Measurements from ENCODE around the gene PSEN1.

Gene PSEN1

DNA sequence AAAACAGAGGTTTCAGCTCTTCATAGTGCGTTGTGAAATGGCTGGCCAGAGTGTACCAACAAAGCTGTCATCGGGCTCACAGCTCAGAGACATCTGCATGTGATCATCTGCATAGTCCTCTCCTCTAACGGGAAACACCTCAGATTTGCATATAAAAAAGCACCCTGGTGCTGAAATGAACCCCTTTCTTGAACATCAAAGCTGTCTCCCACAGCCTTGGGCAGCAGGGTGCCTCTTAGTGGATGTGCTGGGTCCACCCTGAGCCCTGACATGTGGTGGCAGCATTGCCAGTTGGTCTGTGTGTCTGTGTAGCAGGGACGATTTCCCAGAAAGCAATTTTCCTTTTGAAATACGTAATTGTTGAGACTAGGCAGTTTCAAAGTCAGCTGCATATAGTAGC lies 86.7 kb downstream of the PSEN1 start:
- DNase-seq: no peak

DNA sequence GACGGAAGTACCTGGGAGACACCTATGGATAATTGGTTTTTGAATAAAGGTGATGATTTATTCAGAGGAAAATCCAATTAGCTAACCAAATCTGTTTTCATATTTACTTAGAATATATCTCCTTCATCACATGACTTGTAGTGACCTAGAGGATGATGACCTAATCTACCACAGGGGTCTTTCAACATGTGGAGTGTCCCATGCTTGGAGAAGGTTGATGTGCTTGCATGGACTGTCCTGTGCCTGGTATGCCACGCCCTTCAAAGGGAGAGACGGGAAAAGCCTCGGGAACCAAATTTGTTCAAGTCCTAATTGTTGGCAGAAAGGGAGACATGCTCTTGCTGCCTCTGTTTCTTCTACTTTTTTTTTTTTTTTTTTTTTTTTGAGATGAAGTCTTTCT lies 89.2 kb downstream of the PSEN1 start:
- DNase-seq: no peak

DNA sequence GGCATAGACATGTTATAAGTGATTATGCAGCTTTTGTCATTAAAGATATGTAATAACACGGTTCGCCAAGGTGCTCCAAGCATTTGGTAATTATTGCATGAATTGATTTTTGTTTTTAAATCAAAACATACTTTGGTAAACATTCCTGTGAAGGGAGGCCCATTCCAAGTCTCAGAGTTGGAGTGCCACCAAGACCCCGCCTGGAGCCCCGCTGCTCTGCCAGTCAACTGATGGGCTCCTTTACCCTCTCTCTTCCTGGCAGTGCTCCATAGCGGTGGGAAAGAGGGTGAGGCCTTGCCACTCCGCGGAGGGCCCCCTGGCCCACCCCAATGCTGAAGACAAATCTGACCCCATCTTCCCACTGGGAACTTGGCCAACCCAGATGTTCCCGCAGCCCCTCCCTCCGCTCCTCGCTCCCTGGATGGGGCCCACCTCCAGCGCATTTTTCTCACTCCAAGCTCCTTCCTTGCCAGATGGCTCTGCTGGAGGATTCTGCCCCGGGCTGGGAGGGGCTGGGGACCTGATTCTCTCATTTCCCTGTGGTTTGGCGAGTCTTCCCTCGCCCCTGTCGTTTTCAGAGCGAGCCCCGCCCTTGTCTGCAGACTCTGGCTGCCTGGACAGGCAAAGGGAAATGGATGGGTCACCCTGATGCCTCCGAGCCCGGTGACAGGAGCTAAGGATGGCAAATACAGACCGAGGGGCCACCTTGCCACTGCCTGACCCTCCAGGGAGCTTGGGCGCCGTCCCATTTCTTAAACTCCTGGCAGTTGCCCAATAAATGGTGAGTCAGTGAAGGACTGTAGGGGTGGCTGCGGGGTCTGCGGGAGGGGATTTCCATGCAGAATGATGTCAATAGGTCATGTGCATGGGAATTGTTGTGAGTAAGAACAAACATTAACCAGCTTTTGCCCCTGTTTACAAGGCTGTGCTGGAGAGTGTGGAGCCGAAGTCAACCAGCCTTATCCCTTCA lies 91.8 kb downstream of the PSEN1 start:
- peak; percentile 86 for DNase-seq

DNA sequence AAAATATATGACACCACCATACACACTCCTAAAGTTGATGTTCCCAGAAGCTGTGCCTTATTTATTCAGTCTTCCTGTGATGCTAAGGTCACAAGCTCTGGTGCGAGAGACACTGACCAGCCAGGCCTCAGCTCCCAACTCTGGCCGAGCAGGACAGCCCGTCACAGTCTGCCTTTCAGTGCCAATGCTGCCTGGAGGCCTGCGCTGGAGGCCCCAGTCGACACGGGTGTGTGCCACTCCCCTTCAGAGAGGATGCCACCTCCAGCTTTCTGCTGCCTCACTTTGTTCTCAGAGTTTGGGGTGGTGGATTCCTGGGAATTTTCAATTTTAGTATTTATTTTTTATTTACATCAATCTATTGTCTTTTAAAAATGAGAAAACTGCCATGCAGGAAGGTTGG lies 93.7 kb downstream of the PSEN1 start:
- DNase-seq: no peak

DNA sequence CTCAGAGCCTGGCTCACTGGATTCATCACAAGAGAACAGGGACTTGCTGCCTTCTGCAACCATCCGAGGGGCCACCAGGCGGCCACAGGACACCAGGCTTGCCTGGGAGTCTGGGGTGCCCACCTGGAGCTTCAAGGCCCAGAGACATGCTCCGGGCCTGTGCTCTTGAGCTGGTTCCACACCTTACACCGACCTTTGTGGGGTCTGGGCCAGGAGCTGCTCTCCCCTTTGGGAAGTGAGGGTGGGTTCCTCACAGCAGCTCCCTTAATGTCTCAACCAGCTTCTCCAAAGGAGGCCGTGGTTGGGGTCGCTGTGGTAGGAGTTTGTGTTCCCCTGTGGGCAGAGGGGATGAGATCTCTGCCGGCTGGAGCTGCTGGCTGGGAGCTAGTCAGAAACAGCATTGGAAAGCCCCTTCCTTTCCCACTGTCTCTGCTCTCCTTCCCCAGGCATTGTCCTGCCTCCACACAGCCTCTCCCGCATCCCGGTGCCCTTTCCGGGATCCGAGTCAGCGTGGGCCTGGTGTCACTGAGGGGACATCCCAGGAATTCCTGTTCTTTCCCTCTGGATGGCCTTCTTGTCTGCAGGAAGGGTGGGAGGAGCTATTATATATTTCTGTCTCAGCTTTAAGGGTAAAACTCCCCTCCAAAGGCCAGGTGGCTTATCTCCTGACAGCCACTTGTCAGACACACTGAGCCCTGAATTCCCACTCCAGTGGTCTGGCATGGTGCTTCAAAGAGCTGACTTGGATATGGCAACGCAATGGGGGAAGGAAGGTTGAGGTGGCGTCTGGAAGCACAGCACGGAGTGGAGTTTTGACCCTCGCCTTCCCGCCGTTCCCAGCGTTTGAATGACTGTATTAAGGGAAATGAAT lies 95.9 kb downstream of the PSEN1 start:
- no peak for DNase-seq

DNA sequence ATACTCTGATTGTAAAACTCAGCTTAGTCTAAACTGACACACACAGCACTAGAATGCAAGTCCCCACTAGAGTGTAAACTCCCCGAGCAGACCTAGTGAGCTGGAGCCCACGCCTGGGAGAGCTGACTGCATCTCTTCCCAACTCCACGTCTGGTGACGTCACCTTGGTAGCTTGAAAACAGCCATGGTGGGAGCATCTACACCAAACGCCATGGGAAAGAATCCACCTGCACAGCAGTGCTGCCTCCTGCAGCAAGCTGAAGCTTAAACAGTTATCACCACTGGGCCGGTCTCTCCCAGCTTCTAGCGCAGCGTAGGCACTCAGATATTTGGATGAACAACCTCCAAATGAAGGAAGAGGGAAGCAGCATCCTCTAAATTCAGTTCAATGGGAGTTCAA lies 96.7 kb downstream of the PSEN1 start:
- DNase-seq: no peak

DNA sequence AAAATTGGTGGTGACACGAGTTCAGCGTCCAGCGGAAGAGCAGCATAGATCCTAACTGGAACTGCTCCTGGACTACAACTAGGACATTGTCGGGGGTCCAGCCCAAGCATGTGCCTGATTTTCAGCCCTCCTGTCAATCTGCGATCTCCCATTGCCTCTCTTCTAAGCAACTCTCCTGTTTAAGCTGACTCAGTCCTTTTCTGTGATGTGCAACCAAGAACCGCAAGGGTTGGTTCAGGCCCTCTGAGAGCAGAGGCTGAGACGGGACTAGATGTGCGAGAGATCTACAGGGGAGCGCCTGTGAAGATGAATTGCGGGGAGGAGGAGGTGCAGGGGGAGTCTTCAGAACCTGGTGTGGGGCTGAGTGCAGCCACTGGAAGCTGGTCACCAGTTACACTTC lies 97.3 kb downstream of the PSEN1 start:
- no peak for DNase-seq

DNA sequence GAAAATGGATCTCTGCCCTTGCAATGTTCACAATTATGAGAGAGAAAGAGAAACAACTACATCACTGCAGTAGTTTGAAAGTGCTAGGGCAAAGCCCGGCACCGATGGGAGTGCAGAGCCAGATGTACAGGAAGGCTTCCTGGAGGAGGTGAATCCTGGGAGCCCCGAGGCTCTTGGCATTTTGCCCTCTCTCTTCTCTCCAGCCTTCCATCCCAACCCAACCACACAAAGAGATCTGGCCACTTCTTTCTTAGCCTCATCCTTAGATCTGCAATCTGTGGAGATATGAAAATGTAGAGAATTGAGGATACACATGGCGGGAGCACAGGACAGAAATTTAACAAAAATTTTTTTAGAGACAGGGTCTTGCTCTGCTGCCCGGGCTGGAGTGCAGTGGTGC lies 97.7 kb downstream of the PSEN1 start:
- no peak for DNase-seq

DNA sequence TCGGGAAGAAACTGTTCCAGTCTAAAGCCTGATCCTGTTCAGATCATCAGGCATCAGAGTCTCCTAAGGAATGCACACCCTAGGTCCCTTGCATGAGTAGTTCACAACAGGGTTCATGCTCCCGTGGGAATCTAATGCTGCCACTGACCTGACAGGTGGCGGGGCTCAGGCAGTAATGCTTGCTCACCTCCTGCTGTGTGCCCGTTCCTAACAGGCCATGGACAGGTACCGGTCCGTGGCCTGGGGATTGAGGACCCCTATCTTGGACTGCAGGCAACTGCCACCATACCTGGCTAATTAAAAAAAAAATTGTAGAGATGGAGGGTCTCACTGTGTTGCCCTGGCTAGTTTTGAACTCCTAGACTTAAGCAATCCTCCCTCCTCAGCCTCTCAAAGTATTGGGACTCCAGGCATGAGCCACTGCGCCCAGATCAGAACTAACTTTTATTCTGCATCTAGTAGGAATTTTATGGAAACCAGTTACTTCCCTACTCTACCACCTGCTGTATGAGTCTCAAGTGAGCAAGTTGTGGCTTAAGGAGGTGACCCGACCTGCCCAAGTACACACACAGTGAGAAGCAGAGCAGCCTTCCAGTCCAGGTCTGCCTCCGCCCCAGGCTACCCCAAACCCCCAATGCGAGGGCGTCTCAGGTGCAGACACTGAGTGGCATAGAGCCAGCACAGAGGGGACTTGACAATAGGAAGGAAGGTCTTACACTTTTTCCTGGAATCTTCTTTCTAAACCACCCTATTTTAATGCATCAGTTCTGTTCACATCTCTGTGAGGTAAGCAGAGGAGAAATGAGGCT lies 98.5 kb downstream of the PSEN1 start:
- DNase-seq: no peak

DNA sequence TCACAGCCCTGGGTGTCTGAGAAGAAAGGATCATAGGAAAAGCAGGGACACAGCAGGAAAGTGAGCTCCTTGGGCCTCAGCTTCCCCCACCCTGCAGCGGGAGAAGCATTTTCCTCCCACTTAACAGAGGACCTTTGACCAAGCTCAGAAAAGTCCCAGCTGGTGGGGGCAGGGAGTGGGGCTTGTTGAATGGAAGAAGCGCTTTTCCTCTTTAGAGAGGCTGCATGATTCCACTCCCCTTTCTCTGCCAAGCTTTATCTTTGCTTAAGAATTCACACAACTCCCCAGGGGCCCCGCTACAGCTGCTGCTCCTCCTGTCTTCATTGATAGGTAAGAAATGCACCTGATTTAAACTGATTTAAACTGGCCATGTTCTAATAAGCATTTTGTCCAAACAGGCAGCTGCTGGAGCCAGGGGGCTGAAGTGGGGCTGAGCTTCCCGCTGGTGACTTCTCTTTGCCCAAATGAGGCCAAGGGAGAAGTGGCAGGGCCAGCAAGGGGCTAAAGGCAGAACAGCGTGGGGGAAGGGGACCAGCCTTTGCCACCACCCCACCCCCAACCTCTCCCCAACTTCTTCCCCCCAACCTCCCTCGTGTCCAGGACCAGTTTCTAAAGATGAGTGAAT lies 99.3 kb downstream of the PSEN1 start:
- DNase-seq: peak; percentile 21

DNA sequence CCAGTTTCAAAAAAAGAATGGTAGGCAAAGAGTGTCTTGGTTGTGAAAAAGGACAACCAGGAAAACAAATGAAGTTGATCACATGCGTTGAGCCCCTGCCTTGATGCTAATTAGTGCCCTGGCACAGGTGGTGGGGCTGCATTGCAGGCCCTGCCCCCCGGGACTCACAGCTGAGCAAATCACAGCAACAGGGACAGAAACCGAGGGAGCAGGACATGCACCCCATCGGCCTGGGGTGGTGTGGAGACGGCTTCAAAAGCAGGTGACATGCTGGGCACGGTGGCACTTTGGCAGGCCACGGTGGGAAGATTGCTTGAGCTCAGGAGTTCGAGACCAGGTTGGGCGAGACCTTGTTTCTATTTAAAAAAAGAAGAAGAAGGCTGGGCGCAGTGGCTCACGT lies 99.8 kb downstream of the PSEN1 start:
- DNase-seq: no peak

DNA sequence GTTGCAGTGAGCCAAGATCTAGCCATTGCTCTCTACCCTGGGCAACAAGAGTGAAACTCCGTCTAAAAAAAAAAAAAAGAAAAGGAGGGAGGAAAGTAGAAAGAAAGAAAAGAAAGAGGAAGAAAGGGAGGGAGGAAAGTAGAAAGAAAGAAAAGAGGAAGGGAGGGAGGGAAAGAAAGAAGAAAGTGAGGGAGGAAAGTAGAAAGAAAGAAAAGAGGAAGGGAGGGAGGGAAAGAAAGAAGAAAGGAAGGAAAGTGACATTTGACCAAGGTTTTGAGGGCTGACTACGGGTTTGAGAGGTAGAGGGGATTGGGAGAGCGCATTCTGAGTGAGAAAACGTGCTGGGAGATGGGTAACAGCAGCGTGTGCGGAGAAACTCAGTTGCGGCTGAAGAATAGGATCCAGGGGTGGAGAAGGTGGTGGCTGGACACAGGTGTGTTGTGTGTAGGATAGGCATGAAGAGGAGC lies 100.5 kb downstream of the PSEN1 start:
- DNase-seq: no peak

DNA sequence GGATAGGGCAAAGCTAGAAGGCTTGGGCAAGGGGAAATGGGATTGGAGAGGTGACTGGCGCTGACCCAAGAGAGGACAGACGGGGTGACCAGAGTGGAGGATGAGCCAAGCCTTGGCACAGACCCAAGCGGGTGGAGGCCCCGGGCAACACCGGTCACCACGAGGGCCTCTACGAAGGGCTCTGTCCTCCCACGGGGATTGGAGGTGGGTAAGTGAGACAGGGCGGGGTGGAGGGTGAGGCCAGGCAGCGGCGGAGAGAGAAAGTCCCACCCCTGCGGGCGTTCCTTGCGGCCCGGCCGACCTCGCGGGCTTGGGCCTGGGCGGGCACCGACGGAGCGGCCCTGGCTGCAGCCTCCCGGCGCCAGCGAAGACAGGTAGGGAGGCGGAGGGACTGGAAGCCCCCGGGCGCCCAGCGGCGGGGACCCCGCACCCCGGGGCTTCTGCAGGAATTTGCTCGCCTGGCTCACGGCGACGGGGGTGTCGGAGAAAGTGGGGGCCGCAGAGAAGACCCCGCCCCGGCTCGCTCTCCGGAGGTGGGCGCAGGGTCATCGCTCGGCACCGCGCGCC lies 101.0 kb downstream of the PSEN1 start, which contains the start of gene PAPLN:
TSS of gene PAPLN (plus strand) at position 288 of the 567 bp plus-strand sequence. CDS start 2,273 bp downstream, outside the sequence.
- DNase-seq: no peak

DNA sequence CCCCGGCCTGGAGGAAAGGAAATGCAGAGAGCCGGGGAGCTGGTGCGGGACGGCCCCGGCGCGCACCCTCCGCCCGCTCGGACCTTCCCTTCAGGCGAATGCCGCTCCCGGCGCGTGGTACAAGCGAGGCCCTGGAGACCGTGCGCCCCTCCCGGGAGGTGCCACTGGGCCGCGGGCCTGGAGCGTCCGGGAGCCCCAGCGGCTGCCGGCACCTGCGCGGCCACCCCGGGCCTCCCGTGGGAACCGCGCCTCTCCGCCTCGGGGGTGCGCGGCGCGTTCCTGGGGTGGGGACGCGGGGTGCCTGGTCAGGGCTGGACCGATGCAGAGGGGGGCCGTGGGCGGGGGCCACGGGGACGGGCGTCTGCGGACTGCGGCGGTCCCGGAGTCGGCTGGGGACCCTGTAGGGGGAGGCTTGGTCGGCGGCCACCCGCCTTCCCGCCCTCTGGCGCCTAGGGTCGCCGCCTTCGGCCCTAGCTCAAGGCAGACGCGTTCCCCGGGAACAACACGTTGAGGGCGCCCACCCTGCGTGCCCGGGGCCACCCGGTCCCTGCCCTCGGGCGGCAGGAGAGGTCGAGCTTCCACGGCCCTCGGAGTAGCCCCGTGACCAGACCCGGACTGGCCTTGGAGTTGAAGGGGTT lies 101.6 kb downstream of the PSEN1 start:
- no peak for DNase-seq

DNA sequence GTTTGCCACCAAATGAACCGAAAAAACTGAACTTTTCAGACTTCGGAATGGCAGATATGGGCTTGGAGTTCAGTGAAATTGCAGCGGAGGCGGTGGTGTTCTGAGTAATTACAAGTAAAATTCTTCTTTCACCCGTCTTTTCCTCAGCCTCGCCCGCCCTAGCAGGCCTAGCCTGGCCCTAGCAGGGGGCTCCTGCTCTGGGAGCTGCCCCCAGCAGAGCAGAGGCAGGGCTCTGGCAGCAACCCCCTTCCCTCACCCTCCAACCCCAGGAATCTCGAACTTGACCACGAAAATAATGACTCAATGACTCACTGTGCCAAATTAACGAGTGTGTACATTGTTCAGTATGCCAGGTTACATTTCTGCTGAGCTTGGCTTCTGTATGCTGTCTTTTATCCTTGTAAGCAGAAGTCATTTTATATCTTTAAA lies 102.1 kb downstream of the PSEN1 start:
- DNase-seq: peak; percentile 88

DNA sequence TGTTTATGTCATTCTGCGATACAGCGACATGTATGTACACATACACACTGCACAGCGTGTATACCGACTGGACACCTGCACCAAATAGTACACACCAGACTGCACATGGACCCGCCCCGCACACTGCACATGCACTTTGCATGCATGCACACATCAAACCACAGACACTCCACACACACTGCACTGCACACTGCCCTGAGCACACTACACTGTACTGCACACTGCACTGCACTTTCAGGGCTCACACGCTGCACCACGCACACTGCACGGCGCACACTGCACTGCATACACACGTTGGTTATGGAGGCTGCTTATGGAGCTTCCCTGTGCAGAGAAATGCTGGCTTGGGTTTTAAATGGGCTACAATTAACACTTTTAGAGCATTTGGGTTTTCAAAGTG lies 102.6 kb downstream of the PSEN1 start:
- no peak for DNase-seq

DNA sequence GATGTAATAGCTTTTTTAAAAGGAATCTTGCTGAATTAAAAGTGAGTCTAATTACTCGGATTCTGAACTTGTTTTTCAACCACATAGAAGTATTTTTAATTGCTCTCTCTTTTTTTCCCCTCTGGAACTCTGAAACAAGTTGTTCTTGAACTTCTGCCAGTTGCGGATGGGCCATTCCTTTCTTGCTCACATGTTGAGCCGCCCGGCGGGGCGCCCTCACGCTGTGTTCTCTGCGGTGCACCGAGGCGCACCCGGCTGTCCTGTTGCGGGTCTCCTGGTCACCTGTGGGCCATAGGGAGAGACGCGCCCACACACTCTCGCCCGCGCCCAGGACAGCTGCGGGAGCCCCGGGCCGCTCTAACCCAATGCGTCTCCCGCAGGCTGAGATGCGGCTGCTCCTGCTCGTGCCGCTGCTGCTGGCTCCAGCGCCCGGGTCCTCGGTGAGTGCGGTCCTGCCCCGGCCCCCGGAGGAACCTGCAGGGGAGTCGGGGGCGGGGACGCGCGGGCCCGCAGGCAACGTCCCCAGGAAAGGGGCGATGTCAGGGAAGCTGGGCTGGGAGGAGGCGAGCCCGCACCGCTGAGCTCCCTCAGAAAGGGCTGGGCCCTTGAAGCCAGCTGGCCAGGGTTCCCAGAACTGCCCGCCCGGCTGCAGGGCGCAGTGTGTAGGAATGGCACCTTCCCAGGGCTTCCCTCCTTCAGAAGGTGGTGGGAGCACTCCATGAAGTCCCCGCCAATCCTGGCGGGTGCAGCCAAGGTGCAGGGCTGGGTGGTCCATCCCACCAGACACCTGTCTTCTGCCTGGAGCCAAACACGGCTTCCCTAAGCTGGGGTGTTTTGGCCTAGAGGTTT lies 103.3 kb downstream of the PSEN1 start:
- DNase-seq: peak; percentile 62

DNA sequence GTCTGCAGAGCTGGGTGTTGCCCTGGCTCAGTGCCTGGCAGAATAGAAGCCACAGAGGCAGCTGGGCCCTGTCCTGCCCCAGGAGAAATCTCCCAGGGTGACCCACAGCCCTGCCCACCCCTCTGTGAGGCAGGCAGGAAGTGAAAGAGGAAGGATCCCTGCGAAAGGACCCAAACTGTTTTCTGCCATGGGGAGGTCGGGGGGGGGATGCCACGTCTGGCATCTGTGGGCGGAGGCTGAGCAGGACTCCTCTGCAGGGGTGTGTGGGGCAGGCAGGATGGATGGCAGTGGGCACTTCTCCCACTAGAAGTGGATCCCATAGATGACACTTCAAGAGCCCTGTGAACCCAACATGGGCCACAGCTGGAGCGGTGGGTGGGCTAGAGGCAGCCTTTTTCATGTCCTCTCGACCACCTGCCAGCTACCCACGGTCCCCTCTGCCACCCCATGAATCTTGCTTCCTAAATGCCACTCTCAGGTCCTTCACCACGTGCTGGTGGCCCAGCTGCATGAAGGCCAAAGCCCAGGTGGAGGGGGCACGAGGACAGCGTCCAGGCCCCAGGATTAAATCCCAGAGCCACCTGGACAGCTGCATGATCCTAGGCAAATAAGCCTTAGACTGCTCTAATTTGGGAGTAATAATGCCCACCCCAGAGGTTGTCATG lies 104.6 kb downstream of the PSEN1 start:
- no peak for DNase-seq

DNA sequence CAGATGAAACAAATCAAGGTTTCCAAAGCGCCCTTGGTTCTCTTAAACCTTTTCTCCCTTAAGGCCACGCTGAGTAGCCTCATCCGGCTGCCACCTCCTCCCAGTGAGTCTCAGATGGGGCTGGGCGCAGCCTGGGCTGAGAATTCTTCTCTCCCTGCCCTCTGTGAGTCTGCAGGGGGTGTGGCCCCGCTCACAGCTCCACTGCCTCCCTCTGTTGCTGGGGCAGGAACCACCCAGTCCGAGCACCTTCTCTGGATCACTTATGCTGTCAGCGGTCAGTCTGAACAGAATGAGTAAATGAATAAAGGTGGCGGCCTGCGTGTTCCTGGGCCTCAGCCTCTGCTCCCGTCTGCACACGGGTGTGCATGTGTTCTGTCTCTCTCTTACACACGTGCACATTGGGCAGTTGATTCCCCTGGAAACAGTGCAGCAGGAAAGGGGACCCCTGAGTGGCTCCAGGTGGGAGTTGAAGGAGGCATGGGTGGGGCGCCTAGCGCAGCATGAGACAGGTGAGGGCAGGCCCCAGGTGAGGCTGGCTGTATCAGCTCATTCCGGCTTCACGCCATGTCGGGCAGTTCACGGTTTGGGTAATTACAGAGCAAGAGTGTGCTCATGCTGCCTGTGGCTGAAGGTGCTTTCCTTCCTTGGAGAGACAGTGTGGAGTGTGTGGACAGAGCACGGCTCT lies 105.3 kb downstream of the PSEN1 start:
- DNase-seq: no peak
